Transverse colon (tissue), 4 donors: ENCODE results near the gene DOCK6. TPM values are rescaled to one million over a fixed set of nuclear protein-coding genes. Genes with fewer than 3 reads are reported as not detected.

Source experiments
- DNase-seq: peaks from one replicate; pipeline ENCODE4 v3.0.0-alpha.2; 2019
- H3K27ac ChIP-seq, 4 donors: fragments of 200-600 bp; sonication (generic); 2 replicates each; pipeline ENCODE4 v1.5.1; 2016 to 2018; ENCODE audit warnings: inconsistent platforms in 4 of 4
- H3K27me3 ChIP-seq: fragments of 200-600 bp; sonication (generic); 2 replicates; pipeline ENCODE4 v1.5.1; 2017; ENCODE audit warnings: inconsistent platforms
- H3K36me3 ChIP-seq, 4 donors: fragments of 200-600 bp; sonication (generic); 2 replicates each; pipeline ENCODE4 v1.5.1; 2017 to 2019; ENCODE audit warnings: inconsistent platforms in 4 of 4
- H3K4me1 ChIP-seq, 4 donors: fragments of 200-600 bp; sonication (generic); 2 replicates each; pipeline ENCODE4 v1.5.1; 2017 to 2020; ENCODE audit warnings: inconsistent platforms in 4 of 4
- H3K4me3 ChIP-seq, 4 donors: fragments of 200-600 bp; sonication (generic); 1 replicate in 1 of 4; 2 replicates in 3 of 4; pipeline versions ENCODE4 v1.5.1 to v1.6.1; 2017 to 2019; ENCODE audit warnings: inconsistent platforms in 4 of 4
- H3K9me3 ChIP-seq, 2 donors: fragments of 200-600 bp; sonication (generic); 2 replicates each; pipeline ENCODE4 v1.5.1; 2017 to 2019; ENCODE audit warnings: inconsistent platforms in 2 of 2
- CTCF ChIP-seq, 5 experiments: fragments of 200-600 bp in 3 of 5; fragments of 450-650 bp in 2 of 5; sonication (generic) in 3 of 5; IDR thresholded peaks; 1 replicate in 2 of 5; 2 replicates in 3 of 5; pipeline ENCODE4 v1.5.1; 2016 to 2017; ENCODE audit warnings: antibody characterized with exemption in 5 of 5, inconsistent platforms in 3 of 5, mild to moderate bottlenecking in 2 of 5, moderate library complexity in 1 of 5
- EP300 ChIP-seq: sonication (generic); formaldehyde crosslinking; IDR thresholded peaks from one replicate; pipeline ENCODE4 v1.6.1; 2017; ENCODE audit warnings: antibody characterized with exemption, low read depth
- POLR2A ChIP-seq: fragments of 450-650 bp; IDR thresholded peaks from one replicate; pipeline ENCODE4 v1.6.1; 2016; ENCODE audit warnings: antibody characterized with exemption, mild to moderate bottlenecking, moderate library complexity
- POLR2AphosphoS5 ChIP-seq, 3 donors: sonication (generic); formaldehyde crosslinking; IDR thresholded peaks; one replicate each; pipeline ENCODE4 v1.6.1; 2016; ENCODE audit warnings: antibody characterized with exemption in 3 of 3
- WGBS, 2 donors: methylation state at CpG; one replicate each; pipeline ENCODE4 v1.1.5; 2018; ENCODE audit warnings: low coverage in 1 of 2; 5-methylcytosine and 5-hydroxymethylcytosine counted together
- in situ Hi-C, 4 donors: fragments of 200-750 bp; cut with MboI; loops; one replicate each; pipeline versions ENCODE4 v1.15.0 to v1.15.1; 2017; ENCODE audit warnings: low sequenced_read_pairs in 3 of 4, low pct_ligation_motif_present in 1 of 4, low pct_unique_long_range_greater_than_20kb in 1 of 4
- intact Hi-C: fragments of 100-400 bp; cut with DNase I; formaldehyde crosslinking; loops from one replicate; pipeline ENCODE4 v1.15.1; 2023; ENCODE audit warnings: low total_unique reads
- total RNA-seq, 4 donors: library from RNA; depleted of rRNA; stranded (reverse); fragments of >200 nt; gene quantifications; one replicate each; pipeline ENCODE4 v1.1.0, GENCODE V29; 2016

Gene DOCK6
- total RNA-seq, 4 donors from 2014 or later = 66.4 to 268 (median 78.4) TPM

GRCh38 chr19:11173516-11174155 lies 88.7 kb downstream of the DOCK6 start:
- no peak for TF ChIP-seq POLR2A
- TF ChIP-seq CTCF (IDR thresholded peaks at IDR 0.05) = no peak
- TF ChIP-seq POLR2AphosphoS5 (IDR thresholded peaks at IDR 0.05) = no peak
- TF ChIP-seq EP300 = no peak
- H3K27ac ChIP-seq = peak overlapping the region in 1 of 4 donors; percentile 96
- no peaks in the 10 kb centered on the region for H3K9me3 ChIP-seq
- H3K4me1 ChIP-seq = peaks cover 0 to 6% (median under 1%) of the 10 kb centered on the region in 4 donors
- H3K4me3 ChIP-seq = no peak overlapping the region
- DNase-seq = no peak
- peaks cover 0 to 17% (median 8%) of the 10 kb centered on the region in 4 donors for H3K36me3 ChIP-seq
- no peaks in the 10 kb centered on the region for H3K27me3 ChIP-seq
- intact Hi-C loops (no loop called here), in situ Hi-C loops (no loop called here)
- WGBS, 2 donors = 87% methylated on average over 8 of the region's 8 CpGs; no CpG with 5 or more reads in 1 of the 2 donors

DNA sequence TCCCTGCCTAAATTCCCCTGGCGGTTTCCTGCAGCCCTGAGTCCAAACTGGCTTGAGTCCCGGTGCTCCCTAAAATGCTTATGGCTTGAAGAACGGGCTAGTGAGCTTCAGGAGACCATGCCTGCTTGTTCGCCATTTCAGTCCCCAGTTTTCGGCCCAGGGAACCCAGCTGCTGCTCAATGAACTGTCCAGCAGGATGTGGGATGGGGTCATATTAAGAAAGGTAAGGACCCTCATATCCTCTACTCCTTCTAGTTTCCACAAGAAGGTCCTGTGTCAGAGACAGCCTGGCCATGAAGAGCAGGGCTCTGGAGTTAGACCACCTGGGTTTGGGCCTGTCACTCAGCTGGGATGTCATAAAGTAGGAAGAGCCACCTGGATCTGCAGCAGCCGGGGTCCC lies 89.7 kb downstream of the DOCK6 start:
- no peaks in the 10 kb centered on the region for H3K9me3 ChIP-seq
- no peak for TF ChIP-seq POLR2AphosphoS5 (IDR thresholded peaks at IDR 0.05)
- no peak for TF ChIP-seq POLR2A
- TF ChIP-seq CTCF (IDR thresholded peaks at IDR 0.05) = no peak
- TF ChIP-seq EP300 = no peak
- in situ Hi-C loops (no loop called here), intact Hi-C loops (no loop called here)
- peaks cover 0 to 3% (median 0%) of the 10 kb centered on the region in 4 donors for H3K4me1 ChIP-seq
- no peaks in the 10 kb centered on the region for H3K27me3 ChIP-seq
- peak overlapping the region in 3 of 4 donors; percentile 22 to 96 (median 23) for H3K27ac ChIP-seq
- WGBS, 2 donors = 67 to 86% methylated on average over 1 to 6 of the region's 6 CpGs
- DNase-seq = no peak
- peaks cover 0 to 21% (median 8%) of the 10 kb centered on the region in 4 donors for H3K36me3 ChIP-seq
- H3K4me3 ChIP-seq = no peak overlapping the region

DNA sequence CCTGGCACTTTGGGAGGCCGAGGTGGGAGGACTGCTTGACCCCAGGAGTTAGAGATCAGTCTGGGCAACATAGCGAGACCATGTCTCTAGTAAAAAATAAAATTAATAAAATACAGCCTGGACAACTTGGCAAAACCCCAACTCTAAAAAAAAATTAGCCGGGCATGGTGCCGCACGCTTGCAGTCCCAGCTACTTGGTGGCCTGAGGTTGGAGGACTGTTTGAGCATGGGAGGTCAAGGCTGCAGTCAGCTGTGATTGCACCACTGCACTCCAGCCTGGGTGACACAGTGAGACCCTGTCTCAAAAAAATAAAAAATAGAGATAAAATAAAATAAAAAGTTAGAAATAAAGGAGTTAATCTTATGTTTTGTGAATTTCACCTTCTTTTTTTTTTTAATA lies 91.2 kb downstream of the DOCK6 start:
- Histone ChIP-seq H3K27me3 (no peaks in the 10 kb centered on the region), H3K9me3 (no peaks in the 10 kb centered on the region), H3K36me3 (peaks cover 0 to 21% (median 8%) of the 10 kb centered on the region in 4 donors), H3K27ac (peak overlapping the region in 3 of 4 donors; percentile 49 to 96 (median 87)), H3K4me3 (no peak overlapping the region), H3K4me1 (peaks cover under 1 to 9% (median 7%) of the 10 kb centered on the region in 4 donors)
- no peak for DNase-seq
- TF ChIP-seq POLR2A (no peak), CTCF (IDR thresholded peaks at IDR 0.05) (no peak), EP300 (no peak)
- in situ Hi-C loops = no loop called here
- intact Hi-C loops = no loop called here
- WGBS, 2 donors = 71 to 73% methylated on average over 3 to 5 of the region's 5 CpGs

GRCh38 chr19:11169896-11170678 lies 92.2 kb downstream of the DOCK6 start:
- peak overlapping the region in 3 of 4 donors; percentile 49 to 96 (median 87) for H3K27ac ChIP-seq
- DNase-seq = no peak
- peaks cover 11 to 19% (median 16%) of the 10 kb centered on the region in 4 donors for H3K4me1 ChIP-seq
- WGBS, 2 donors = 82 to 88% methylated on average over 2 to 31 of the region's 31 CpGs
- H3K9me3 ChIP-seq = no peaks in the 10 kb centered on the region
- H3K27me3 ChIP-seq = no peaks in the 10 kb centered on the region
- intact Hi-C loops (loop anchor here (5.0 kb wide), 1 partner anchor 1382 kb away; the partner anchor contains the start of gene ZNF564), in situ Hi-C loops (no loop called here)
- TF ChIP-seq EP300 = no peak
- TF ChIP-seq POLR2A = no peak
- TF ChIP-seq POLR2AphosphoS5 (IDR thresholded peaks at IDR 0.05) = no peak
- TF ChIP-seq CTCF (IDR thresholded peaks at IDR 0.05) = no peak
- H3K4me3 ChIP-seq = no peak overlapping the region
- H3K36me3 ChIP-seq = peaks cover 0 to 21% (median 8%) of the 10 kb centered on the region in 4 donors
